Posterior vena cava (tissue), 2 donors: Measurements from ENCODE around the gene RAMP2. TPM values are rescaled to one million over a fixed set of nuclear protein-coding genes. Genes with fewer than 3 reads are reported as not detected.
"Not testable (repeated sequence)": the region's sequence is repeated elsewhere in the genome, so short reads cannot be mapped to it uniquely, and the experiment has no call there.

Experiments used
- DNase-seq: peaks from one replicate; pipeline ENCODE4 v3.0.0-alpha.2; 2020; ENCODE audit warnings: low spot score
- intact Hi-C, 2 donors: fragments of 100-400 bp; cut with DNase I; formaldehyde crosslinking; loops; one replicate each; pipeline versions ENCODE4 v1.14.1 to v1.14.2; 2022 to 2023
- long read RNA-seq, 2 donors: library from polyadenylated mRNA; unstranded; transcript quantifications; one replicate each; pipeline ENCODE4 v2.0.0, GENCODE V29; 2020 to 2021
- total RNA-seq, 2 donors: library from RNA; stranded (reverse); fragmentation: NEBNext Ultra II Directional; extraction: Animal tissue kit (Norgen Biotek cat#: 25700); gene quantifications; one replicate each; pipeline ENCODE4 v1.2.1, GENCODE V29; 2021
- donor health status: DM: yes; HTN: yes; CAD: no.
- donor health status: DM: yes; HTN: yes; CAD: no.

Gene RAMP2
- 10 to 100 TPM; 46.3 to 56.8 TPM for total RNA-seq
- long read RNA-seq, donor 1, transcript RAMP2-201 (4 exons, 780 nt): major isoform, 9 of 13 reads
- long read RNA-seq, donor 1, partial matches to known transcripts: 2 of 13 reads
- long read RNA-seq, donor 1, other reads (novel, unspliced or antisense): 0 of 13 reads
- long read RNA-seq, donor 2, transcript RAMP2-201 (4 exons, 780 nt): major isoform, 8 of 12 reads
- long read RNA-seq, donor 2, partial matches to known transcripts: 3 of 12 reads
- long read RNA-seq, donor 2, other reads (novel, unspliced or antisense): 0 of 12 reads

- DNase-seq: peak; percentile 81
- intact Hi-C loops: loop anchor here (5.0 kb wide), 2 partner anchors 34 to 39 kb away; no protein-coding TSS in a partner anchor
Observed at GRCh38 chr17:42760652-42761581, at the start of gene RAMP2. Gene RAMP2, plus strand, starts transcription at chr17:42761227. Its CDS starts 35 bp downstream, at chr17:42761262.

GRCh38 chr17:42720996-42721583, 39.9 kb upstream of the RAMP2 start:
- intact Hi-C loops: loop anchor here in 1 of 2 donors (5.0 to 10.0 kb wide), 2 partner anchors 41 to 94 kb away; partner anchors contain the start of gene RAMP2
- DNase-seq: no peak

- no peak for DNase-seq
- intact Hi-C loops: loop anchor here in 1 of 2 donors (5.0 to 10.0 kb wide), 2 partner anchors 39 to 91 kb away; partner anchors contain the start of gene RAMP2
Observed at GRCh38 chr17:42723636-42724035, 37.4 kb upstream of the RAMP2 start.

GRCh38 chr17:42725143-42725542, 35.9 kb upstream of the RAMP2 start:
- no peak for DNase-seq
- intact Hi-C loops: loop anchor here (5.0 to 10.0 kb wide), 2 partner anchors 37 to 90 kb away; partner anchors contain the start of gene RAMP2 (in 1 of the 2)

GRCh38 chr17:42740699-42741098, 20.3 kb upstream of the RAMP2 start:
- no peak for DNase-seq
- intact Hi-C loops: no loop called here

- intact Hi-C loops, DNase-seq: not testable (repeated sequence)
Observed at GRCh38 chr17:42742916-42743315, 18.1 kb upstream of the RAMP2 start.

GRCh38 chr17:42743595-42744282, 17.3 kb upstream of the RAMP2 start:
- no peak for DNase-seq
- intact Hi-C loops: no loop called here

GRCh38 chr17:42744283-42744805, 16.7 kb upstream of the RAMP2 start:
- no peak for DNase-seq
- intact Hi-C loops: no loop called here

- intact Hi-C loops: no loop called here
- DNase-seq: peak; percentile 96
Observed at GRCh38 chr17:42744806-42745617, 16.0 kb upstream of the RAMP2 start, which contains the start of gene EZH1. Gene EZH1, minus strand, starts transcription at chr17:42745040. Its CDS starts 16,099 bp downstream, at chr17:42728941.

- DNase-seq: peak; percentile 80
- intact Hi-C loops: no loop called here
Observed at GRCh38 chr17:42748202-42748907, 12.7 kb upstream of the RAMP2 start.

- intact Hi-C loops: no loop called here
Observed at GRCh38 chr17:42748908-42749798, 11.9 kb upstream of the RAMP2 start.

GRCh38 chr17:42750739-42751344, 10.2 kb upstream of the RAMP2 start:
- DNase-seq: peak; percentile 13
- intact Hi-C loops: no loop called here

More at GRCh38 chr17:42748908-42749798, 11.9 kb upstream of the RAMP2 start:
- DNase-seq: peak; percentile 84

GRCh38 chr17:42751628-42752027, 9.4 kb upstream of the RAMP2 start:
- intact Hi-C loops: no loop called here
- DNase-seq: peak; percentile 3

GRCh38 chr17:42754782-42755181, 6.2 kb upstream of the RAMP2 start:
- intact Hi-C loops: no loop called here
- DNase-seq: peak; percentile 91

- intact Hi-C loops: loop anchor here (5.0 kb wide), 2 partner anchors 33 to 38 kb away; no protein-coding TSS in a partner anchor
- DNase-seq: peak; percentile 61
Observed at GRCh38 chr17:42759982-42760651, 910 bp upstream of the RAMP2 start.
